H9 (cell line): Measurements from ENCODE around the gene OSBPL9. TPM values are rescaled to one million over a fixed set of nuclear protein-coding genes. Genes with fewer than 3 reads are reported as not detected.

Experiments
- DNase-seq: peaks from one replicate; pipeline ENCODE4 v3.0.0-alpha.2; 2017
- H2AFZ ChIP-seq: one replicate; pipeline ENCODE4 v1.6.1; 2013; ENCODE audit warnings: mild to moderate bottlenecking, low read length, control low read depth, moderate library complexity
- H2AK5ac ChIP-seq: 2 replicates; pipeline ENCODE4 v1.6.1; 2013; ENCODE audit warnings: low read length, control low read depth, mixed read lengths; ENCODE audit not compliant: insufficient read length
- H2BK120ac ChIP-seq: one replicate; pipeline ENCODE4 v1.6.1; 2013; ENCODE audit warnings: low read depth, mild to moderate bottlenecking, low read length, control low read depth, inconsistent platforms; ENCODE audit not compliant: poor library complexity, severe bottlenecking
- H2BK12ac ChIP-seq: 2 replicates; pipeline ENCODE4 v1.6.1; 2013; ENCODE audit warnings: low read length, control low read depth, mixed read lengths, low read depth; ENCODE audit not compliant: insufficient read length
- H2BK15ac ChIP-seq: 2 replicates; pipeline ENCODE4 v1.6.1; 2013; ENCODE audit warnings: low read depth, low read length, control low read depth
- H2BK20ac ChIP-seq: one replicate; pipeline ENCODE4 v1.6.1; 2013; ENCODE audit warnings: low read depth, mild to moderate bottlenecking, low read length, control low read depth, inconsistent platforms; ENCODE audit not compliant: poor library complexity, severe bottlenecking
- H2BK5ac ChIP-seq: 2 replicates; pipeline ENCODE4 v1.6.1; 2013; ENCODE audit warnings: low read length, control low read depth, mixed read lengths; ENCODE audit not compliant: insufficient read length
- H3K14ac ChIP-seq: 2 replicates; pipeline ENCODE4 v1.6.1; 2013; ENCODE audit warnings: low read length, control low read depth; ENCODE audit not compliant: insufficient read depth
- H3K18ac ChIP-seq: 2 replicates; pipeline ENCODE4 v1.6.1; 2013; ENCODE audit warnings: low read depth, mild to moderate bottlenecking, mixed read lengths, low read length, control low read depth; ENCODE audit not compliant: insufficient read length
- H3K23ac ChIP-seq: 2 replicates; pipeline ENCODE4 v1.6.1; 2013; ENCODE audit warnings: low read length, control low read depth, mixed read lengths, low read depth; ENCODE audit not compliant: insufficient read length
- H3K23me2 ChIP-seq: 2 replicates; pipeline ENCODE4 v1.6.1; 2013; ENCODE audit warnings: low read depth, mild to moderate bottlenecking, mixed read lengths, low read length, control low read depth; ENCODE audit not compliant: insufficient read length, poor library complexity, severe bottlenecking
- H3K27ac ChIP-seq: 2 replicates; pipeline ENCODE4 v1.5.1; 2013; ENCODE audit warnings: low read length, control low read depth, mixed read lengths, low read depth; ENCODE audit not compliant: insufficient read length
- H3K27me3 ChIP-seq: 2 replicates; pipeline ENCODE4 v1.6.1; 2013; ENCODE audit warnings: low read length, control low read depth, inconsistent platforms; ENCODE audit not compliant: insufficient read depth
- H3K4ac ChIP-seq: 2 replicates; pipeline ENCODE4 v1.6.1; 2013; ENCODE audit warnings: low read depth, mild to moderate bottlenecking, control low read depth, inconsistent platforms, low read length, moderate library complexity
- H3K4me1 ChIP-seq: 2 replicates; pipeline ENCODE4 v1.6.1; 2013; ENCODE audit warnings: low read length, control low read depth, inconsistent platforms; ENCODE audit not compliant: insufficient read depth
- H3K4me2 ChIP-seq: 2 replicates; pipeline ENCODE4 v1.6.1; 2013; ENCODE audit warnings: low read length, control low read depth, mixed read lengths; ENCODE audit not compliant: insufficient read length, insufficient read depth
- H3K56ac ChIP-seq: 2 replicates; pipeline ENCODE4 v1.6.1; 2013; ENCODE audit warnings: low read depth, mild to moderate bottlenecking, mixed read lengths, low read length, control low read depth; ENCODE audit not compliant: insufficient read length
- H3K79me1 ChIP-seq: 2 replicates; pipeline ENCODE4 v1.6.1; 2013; ENCODE audit warnings: low read depth, mild to moderate bottlenecking, moderate library complexity, low read length, control low read depth, inconsistent platforms; ENCODE audit not compliant: insufficient read depth, poor library complexity, severe bottlenecking
- H3K79me2 ChIP-seq: 2 replicates; pipeline ENCODE4 v1.6.1; 2013; ENCODE audit warnings: low read length, control low read depth, inconsistent platforms; ENCODE audit not compliant: insufficient read depth
- H3K9ac ChIP-seq: 2 replicates; pipeline ENCODE4 v1.6.1; 2013; ENCODE audit warnings: low read length, control low read depth, mixed read lengths; ENCODE audit not compliant: insufficient read length; ENCODE audit errors: extremely low read depth
- H3K9me3 ChIP-seq: one replicate; pipeline ENCODE4 v1.6.1; 2013; ENCODE audit warnings: low read depth, low read length, inconsistent platforms; ENCODE audit not compliant: control insufficient read depth
- H3T11ph ChIP-seq: one replicate; pipeline ENCODE4 v1.6.1; 2013; ENCODE audit warnings: mild to moderate bottlenecking, low read length, control low read depth, inconsistent platforms
- H4K20me1 ChIP-seq: one replicate; pipeline ENCODE4 v1.6.1; 2013; ENCODE audit not compliant: control insufficient read depth, insufficient read length, insufficient read depth
- H4K5ac ChIP-seq: 2 replicates; pipeline ENCODE4 v1.6.1; 2013; ENCODE audit warnings: low read depth, mild to moderate bottlenecking, mixed read lengths, low read length, control low read depth; ENCODE audit not compliant: insufficient read length
- H4K8ac ChIP-seq: replicated peaks from 2 replicates; pipeline ENCODE4 v1.6.1; 2013; ENCODE audit warnings: low read length, control low read depth, mixed read lengths, low read depth; ENCODE audit not compliant: insufficient read length
- H4K91ac ChIP-seq: 2 replicates; pipeline ENCODE4 v1.6.1; 2013; ENCODE audit warnings: low read depth, mild to moderate bottlenecking, moderate library complexity, mixed read lengths, low read length, control low read depth; ENCODE audit not compliant: insufficient read length
- H3K27ac Mint-ChIP-seq, 3 experiments: 2 replicates in 2 of 3; 3 replicates in 1 of 3; pipeline ENCODE4 v1.8.0; 2020 to 2021; ENCODE audit warnings: mixed read lengths in 3 of 3, mild to moderate bottlenecking in 1 of 3, moderate library complexity in 1 of 3
- H3K27me3 Mint-ChIP-seq: 2 replicates; pipeline ENCODE4 v1.8.0; 2021; ENCODE audit warnings: low read depth, mild to moderate bottlenecking, moderate library complexity, mixed read lengths
- H3K36me3 Mint-ChIP-seq, 3 experiments: 2 replicates in 2 of 3; 3 replicates in 1 of 3; pipeline ENCODE4 v1.8.0; 2020 to 2021; ENCODE audit warnings: low read depth in 3 of 3, mixed read lengths in 3 of 3; ENCODE audit not compliant: insufficient read depth in 1 of 3
- H3K4me1 Mint-ChIP-seq, 2 experiments: 2 replicates each; pipeline ENCODE4 v1.8.0; 2020; ENCODE audit warnings: mixed read lengths in 2 of 2
- H3K4me3 Mint-ChIP-seq, 2 experiments: 2 replicates in 1 of 2; 3 replicates in 1 of 2; pipeline ENCODE4 v1.8.0; 2020 to 2021; ENCODE audit warnings: mild to moderate bottlenecking in 2 of 2, mixed read lengths in 2 of 2, moderate library complexity in 1 of 2
- H3K9me3 Mint-ChIP-seq, 2 experiments: 2 replicates in 1 of 2; 3 replicates in 1 of 2; pipeline ENCODE4 v1.8.0; 2020; ENCODE audit warnings: mild to moderate bottlenecking in 2 of 2, mixed read lengths in 2 of 2, moderate library complexity in 1 of 2
- WGBS: extraction: QIAGEN DNeasy Blood & Tissue Kit; methylation state at CpG from one replicate; pipeline ENCODE4 v1.1.7; 2013; ENCODE audit warnings: missing lambda C conversion rate, low lambda C conversion rate, mixed read lengths; ENCODE audit not compliant: insufficient read length; ENCODE audit errors: extremely low coverage; 5-methylcytosine and 5-hydroxymethylcytosine counted together
- total RNA-seq: library from RNA; stranded (reverse); gene quantifications from 2 replicates; pipeline ENCODE4 v1.2.1, GENCODE V29; 2021
- TF ChIP-seq, protein P1 (sequence below): fragments of 200-600 bp; sonication (generic); conservative IDR thresholded peaks from 3 replicates; pipeline ENCODE4 v1.8.0; 2021; ENCODE audit warnings: antibody characterized with exemption, mild to moderate bottlenecking

Gene OSBPL9
- total RNA-seq, 1 experiment from 2014 or later, result 76.7 TPM

DNA sequence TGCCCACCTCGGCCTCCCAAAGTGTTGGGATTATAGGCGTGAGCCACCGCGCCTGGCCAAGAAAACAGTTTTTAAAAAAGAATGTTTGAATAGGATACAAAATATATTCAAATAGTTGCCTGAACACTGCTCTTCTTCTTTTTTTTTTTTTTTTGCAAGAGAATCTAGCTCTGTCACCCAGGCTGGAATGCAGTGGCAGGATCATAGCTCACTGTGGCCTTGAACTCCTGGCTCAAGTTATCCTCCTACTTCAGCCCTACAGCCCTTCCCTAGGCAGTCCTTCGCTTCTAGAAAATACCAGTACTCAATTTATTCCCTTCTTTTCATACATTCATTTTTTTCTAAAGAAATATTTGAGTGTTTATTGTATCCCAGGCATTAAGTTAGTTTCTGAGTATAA lies 67.9 kb downstream of the OSBPL9 start:
- Histone ChIP-seq H2BK20ac (no peak overlapping the region), H3K9ac (no peak overlapping the region), H2AFZ (no peak overlapping the region), H3K4me2 (no peak overlapping the region), H3K79me1 (no peaks in the 10 kb centered on the region), H4K8ac (no peak overlapping the region), H3K9me3 (no peaks in the 10 kb centered on the region), H2BK5ac (no peak overlapping the region), H3K18ac (no peak overlapping the region), H2AK5ac (no peak overlapping the region), H4K91ac (no peak overlapping the region), H3T11ph (no peak overlapping the region), H3K4me1 (no peaks in the 10 kb centered on the region), H3K27ac (no peak overlapping the region), H2BK15ac (no peak overlapping the region), H2BK120ac (no peak overlapping the region), H3K79me2 (no peaks in the 10 kb centered on the region), H3K4ac (no peak overlapping the region), H3K23me2 (no peaks in the 10 kb centered on the region), H4K20me1 (no peaks in the 10 kb centered on the region), H3K14ac (no peak overlapping the region), H3K27me3 (no peaks in the 10 kb centered on the region), H3K23ac (no peak overlapping the region), H2BK12ac (no peak overlapping the region), H4K5ac (no peak overlapping the region), H3K56ac (no peak overlapping the region)
- WGBS, result no CpG with 5 or more reads among the region's 5 CpGs
- H3K36me3 Mint-ChIP-seq, result no peaks in the 10 kb centered on the region
- H3K27ac Mint-ChIP-seq, result no peak overlapping the region; a peak in 1 of 7 replicates
- no peak for DNase-seq
- H3K27me3 Mint-ChIP-seq, result no peaks in the 10 kb centered on the region
- peaks cover 5 to 8% of the 10 kb centered on the region in 2 experiments for H3K4me1 Mint-ChIP-seq
- H3K4me3 Mint-ChIP-seq, result no peak overlapping the region
- no peaks in the 10 kb centered on the region for H3K9me3 Mint-ChIP-seq
- TF ChIP-seq, protein P1, sequence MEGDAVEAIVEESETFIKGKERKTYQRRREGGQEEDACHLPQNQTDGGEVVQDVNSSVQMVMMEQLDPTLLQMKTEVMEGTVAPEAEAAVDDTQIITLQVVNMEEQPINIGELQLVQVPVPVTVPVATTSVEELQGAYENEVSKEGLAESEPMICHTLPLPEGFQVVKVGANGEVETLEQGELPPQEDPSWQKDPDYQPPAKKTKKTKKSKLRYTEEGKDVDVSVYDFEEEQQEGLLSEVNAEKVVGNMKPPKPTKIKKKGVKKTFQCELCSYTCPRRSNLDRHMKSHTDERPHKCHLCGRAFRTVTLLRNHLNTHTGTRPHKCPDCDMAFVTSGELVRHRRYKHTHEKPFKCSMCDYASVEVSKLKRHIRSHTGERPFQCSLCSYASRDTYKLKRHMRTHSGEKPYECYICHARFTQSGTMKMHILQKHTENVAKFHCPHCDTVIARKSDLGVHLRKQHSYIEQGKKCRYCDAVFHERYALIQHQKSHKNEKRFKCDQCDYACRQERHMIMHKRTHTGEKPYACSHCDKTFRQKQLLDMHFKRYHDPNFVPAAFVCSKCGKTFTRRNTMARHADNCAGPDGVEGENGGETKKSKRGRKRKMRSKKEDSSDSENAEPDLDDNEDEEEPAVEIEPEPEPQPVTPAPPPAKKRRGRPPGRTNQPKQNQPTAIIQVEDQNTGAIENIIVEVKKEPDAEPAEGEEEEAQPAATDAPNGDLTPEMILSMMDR, result no peak
